Suprapubic skin (tissue), 4 donors: ENCODE measurements around the gene CASP3.

Source experiments
- EP300 ChIP-seq: sonication (generic); formaldehyde crosslinking; IDR thresholded peaks from one replicate; pipeline ENCODE4 v1.6.1; 2017; ENCODE audit warnings: antibody characterized with exemption
- POLR2A ChIP-seq, 2 donors: fragments of 450-650 bp; IDR thresholded peaks; one replicate each; pipeline ENCODE4 v1.6.1; 2017; ENCODE audit warnings: antibody characterized with exemption in 2 of 2, mild to moderate bottlenecking in 2 of 2, moderate library complexity in 2 of 2
- POLR2AphosphoS5 ChIP-seq, 3 donors: sonication (generic); formaldehyde crosslinking; IDR thresholded peaks; one replicate each; pipeline ENCODE4 v1.6.1; 2017; ENCODE audit warnings: antibody characterized with exemption in 3 of 3
- TF ChIP-seq, protein P1 (sequence below), 2 donors: fragments of 200-600 bp in 1 of 2; fragments of 450-650 bp in 1 of 2; sonication (generic) in 1 of 2; IDR thresholded peaks; one replicate each; pipeline ENCODE4 v1.5.1; 2016 to 2019; ENCODE audit warnings: antibody characterized with exemption in 2 of 2, mild to moderate bottlenecking in 1 of 2, moderate library complexity in 1 of 2

GRCh38 chr4:184649971-184650855 is 966 bp upstream of the CASP3 start:
- TF ChIP-seq, protein P1, sequence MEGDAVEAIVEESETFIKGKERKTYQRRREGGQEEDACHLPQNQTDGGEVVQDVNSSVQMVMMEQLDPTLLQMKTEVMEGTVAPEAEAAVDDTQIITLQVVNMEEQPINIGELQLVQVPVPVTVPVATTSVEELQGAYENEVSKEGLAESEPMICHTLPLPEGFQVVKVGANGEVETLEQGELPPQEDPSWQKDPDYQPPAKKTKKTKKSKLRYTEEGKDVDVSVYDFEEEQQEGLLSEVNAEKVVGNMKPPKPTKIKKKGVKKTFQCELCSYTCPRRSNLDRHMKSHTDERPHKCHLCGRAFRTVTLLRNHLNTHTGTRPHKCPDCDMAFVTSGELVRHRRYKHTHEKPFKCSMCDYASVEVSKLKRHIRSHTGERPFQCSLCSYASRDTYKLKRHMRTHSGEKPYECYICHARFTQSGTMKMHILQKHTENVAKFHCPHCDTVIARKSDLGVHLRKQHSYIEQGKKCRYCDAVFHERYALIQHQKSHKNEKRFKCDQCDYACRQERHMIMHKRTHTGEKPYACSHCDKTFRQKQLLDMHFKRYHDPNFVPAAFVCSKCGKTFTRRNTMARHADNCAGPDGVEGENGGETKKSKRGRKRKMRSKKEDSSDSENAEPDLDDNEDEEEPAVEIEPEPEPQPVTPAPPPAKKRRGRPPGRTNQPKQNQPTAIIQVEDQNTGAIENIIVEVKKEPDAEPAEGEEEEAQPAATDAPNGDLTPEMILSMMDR (IDR thresholded peaks at IDR 0.05) = no peak
- TF ChIP-seq POLR2AphosphoS5 (IDR thresholded peaks at IDR 0.05) (no peak), POLR2A (IDR thresholded peaks at IDR 0.05) (no peak), EP300 (no peak)
